SIG-M5 (cell line): Measurements from ENCODE around the gene PSMD1.

Experiments
- DNase-seq: peaks from one replicate; lab custom pipeline; 2025; lab: John Stamatoyannopoulos, UW

The PSMD1 gene

GRCh38 chr2:231207734-231208133 lies 151.1 kb downstream of the PSMD1 start:
- DNase-seq: no peak

- DNase-seq: no peak
Measured at GRCh38 chr2:231210782-231211181, 154.1 kb downstream of the PSMD1 start.

DNA sequence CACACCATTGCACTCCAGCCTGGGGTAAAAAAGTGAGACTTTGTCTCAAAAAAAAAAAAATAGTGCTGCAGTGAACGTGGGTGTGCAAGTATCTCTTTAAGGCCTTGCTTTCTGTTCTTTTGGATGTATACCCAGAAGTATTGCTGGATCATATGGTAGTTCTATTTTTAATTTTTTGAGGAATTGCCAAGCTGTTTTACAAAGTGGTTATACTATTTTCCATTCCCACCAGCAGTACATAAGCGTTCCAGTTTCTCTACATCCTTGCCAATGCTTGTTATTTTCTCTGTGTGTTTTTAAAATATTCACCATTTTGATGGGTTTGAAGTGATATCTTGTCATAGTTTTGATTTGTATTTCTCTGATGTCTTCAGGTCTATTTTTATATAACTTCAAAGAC lies 154.8 kb downstream of the PSMD1 start:
- no peak for DNase-seq

GRCh38 chr2:231212329-231212845 lies 155.7 kb downstream of the PSMD1 start:
- no peak for DNase-seq

GRCh38 chr2:231213931-231214642 lies 157.4 kb downstream of the PSMD1 start:
- no peak for DNase-seq

DNA sequence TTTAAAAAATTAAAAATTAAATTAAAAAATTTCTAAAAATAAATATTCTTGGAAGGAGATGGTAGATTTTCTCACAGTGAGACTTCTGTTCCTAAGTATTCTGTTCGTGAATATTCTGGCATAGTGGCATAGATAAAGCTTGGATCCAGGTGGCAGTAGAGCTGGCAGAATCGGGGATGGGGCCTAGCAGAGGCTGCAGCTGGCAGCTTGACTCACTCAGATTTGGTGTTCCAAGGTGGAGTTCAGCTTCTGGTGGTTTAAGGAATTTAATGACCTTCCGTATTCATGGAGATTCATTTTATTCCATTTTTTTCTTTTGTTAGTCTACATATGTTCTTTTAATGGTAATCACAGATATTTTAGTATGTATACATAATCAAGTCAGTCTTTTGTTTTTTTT lies 161.7 kb downstream of the PSMD1 start:
- no peak for DNase-seq

GRCh38 chr2:231219289-231219688 lies 162.6 kb downstream of the PSMD1 start:
- no peak for DNase-seq

DNA sequence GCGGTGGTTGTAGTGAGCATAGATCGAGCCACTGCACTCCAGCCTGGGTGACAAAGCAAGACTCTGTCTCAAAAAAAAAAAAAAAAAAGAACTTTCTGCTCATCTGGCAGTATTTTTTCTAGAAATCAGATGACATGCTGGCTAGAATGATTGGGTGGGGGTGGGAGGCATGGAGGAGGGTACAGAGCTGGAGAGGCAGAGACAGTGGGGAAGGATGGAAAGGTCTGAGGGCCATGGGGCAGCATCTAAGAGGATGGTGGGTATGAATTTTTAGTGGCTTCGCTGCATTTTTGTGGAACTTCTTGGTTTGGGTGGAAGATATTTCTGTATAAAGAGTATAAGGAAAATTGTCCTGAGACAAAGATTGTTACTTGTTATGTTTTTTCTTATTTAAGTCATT lies 165.1 kb downstream of the PSMD1 start:
- no peak for DNase-seq
